Left hindlimb (tissue), 1 donor: ENCODE measurements around the gene OR2S2.
"Not testable (repeated sequence)": the region's sequence is repeated elsewhere in the genome, so short reads cannot be mapped to it uniquely, and the experiment has no call there.

Experiments used
- DNase-seq: peaks from one replicate; pipeline ENCODE4 v3.0.0-alpha.2; 2018

OR2S2 gene

GRCh38 chr9:35958104-35958837, at the start of gene OR2S2:
Gene OR2S2 (minus strand): TSS chr9:35958154. CDS start chr9:35958098, 56 bp downstream.
- DNase-seq, result no peak

- no peak for DNase-seq
Measured at GRCh38 chr9:36007316-36007708, 49.4 kb upstream of the OR2S2 start.

- DNase-seq, result no peak
Measured at GRCh38 chr9:36006549-36007315, 48.8 kb upstream of the OR2S2 start.

GRCh38 chr9:36005891-36006290, 47.9 kb upstream of the OR2S2 start:
- DNase-seq, result no peak

GRCh38 chr9:35998333-35998732, 40.4 kb upstream of the OR2S2 start:
- DNase-seq, result no peak

GRCh38 chr9:35997016-35997415, 39.1 kb upstream of the OR2S2 start:
- DNase-seq, result not testable (repeated sequence)

GRCh38 chr9:35996358-35996970, 38.5 kb upstream of the OR2S2 start:
- no peak for DNase-seq

GRCh38 chr9:35994959-35995358, 37.0 kb upstream of the OR2S2 start:
- DNase-seq, result no peak

GRCh38 chr9:35993976-35994720, 36.2 kb upstream of the OR2S2 start:
- DNase-seq, result no peak

GRCh38 chr9:35993136-35993535, 35.2 kb upstream of the OR2S2 start:
- not testable (repeated sequence) for DNase-seq

- no peak for DNase-seq
Measured at GRCh38 chr9:35990155-35990554, 32.2 kb upstream of the OR2S2 start.

- no peak for DNase-seq
Measured at GRCh38 chr9:35984021-35984420, 26.1 kb upstream of the OR2S2 start.

GRCh38 chr9:35981699-35982098, 23.7 kb upstream of the OR2S2 start:
- DNase-seq, result no peak

GRCh38 chr9:35980289-35981011, 22.5 kb upstream of the OR2S2 start:
- no peak for DNase-seq

- no peak for DNase-seq
Measured at GRCh38 chr9:35978792-35979191, 20.8 kb upstream of the OR2S2 start.

GRCh38 chr9:35976726-35977125, 18.8 kb upstream of the OR2S2 start:
- no peak for DNase-seq

GRCh38 chr9:35974800-35975199, 16.8 kb upstream of the OR2S2 start:
- DNase-seq, result no peak

- peak; percentile 64 for DNase-seq
Measured at GRCh38 chr9:35972093-35972492, 14.1 kb upstream of the OR2S2 start.

GRCh38 chr9:35967042-35967441, 9.1 kb upstream of the OR2S2 start:
- DNase-seq, result no peak

- DNase-seq, result no peak
Measured at GRCh38 chr9:35966433-35966832, 8.5 kb upstream of the OR2S2 start.

GRCh38 chr9:35965011-35965410, 7.1 kb upstream of the OR2S2 start:
- no peak for DNase-seq

- DNase-seq, result no peak
Measured at GRCh38 chr9:35962126-35962906, 4.4 kb upstream of the OR2S2 start.
